HepG2 (cell line): ENCODE results near the gene MSANTD1. TPM values are rescaled to one million over a fixed set of nuclear protein-coding genes. Genes with fewer than 3 reads are reported as not detected.

Experiments
- ATAC-seq: fragments of 200-7000 bp; cut with Tn5 transposase; 3 replicates; pipeline ENCODE4 v1.9.1; 2020; ENCODE audit warnings: mild to moderate bottlenecking, moderate library complexity
- BruUV-seq: library from RNA; stranded (reverse); fragments of 400-500 nt; replicated peaks from 2 replicates; lab custom pipeline; 2021; lab: Mats Ljungman, UMichigan
- CTCF ChIA-PET: fragments of 300-600 bp; formaldehyde crosslinking; extraction: SDS; loops from one replicate; lab custom pipeline; 2021; ENCODE audit warnings: low total read pairs, inconsistent platforms, low intra/inter-chr PET ratio; lab: Yijun Ruan, JAX
- POLR2A ChIA-PET: fragments of 350-600 bp; sonication (Branson Sonifier 250); formaldehyde crosslinking; loops from one replicate; lab custom pipeline; 2020; ENCODE audit warnings: antibody characterized with exemption, inconsistent platforms; lab: Yijun Ruan, JAX
- DNase-seq: peaks from one replicate; pipeline ENCODE4 v3.0.0-alpha.2; 2015; ENCODE audit warnings: low spot score
- FAIRE-seq: peaks from 3 replicates; lab custom pipeline; 2011; peaks lifted over from hg19 to GRCh38; lab: Jason Lieb, UNC
- H2AFZ ChIP-seq: one replicate; pipeline ENCODE4 v1.6.1; 2011; ENCODE audit warnings: low read length, inconsistent platforms
- H3K27ac ChIP-seq: fragments of 300-600 bp; 3 replicates; pipeline ENCODE4 v1.8.0; 2011; ENCODE audit warnings: mixed run types, mild to moderate bottlenecking, mixed read lengths, low read length, inconsistent platforms; ENCODE audit not compliant: insufficient read depth; ENCODE audit errors: extremely low read length
- H3K27me3 ChIP-seq, 2 experiments: fragments of 200-600 bp in 1 of 2; 2 replicates in 1 of 2; 3 replicates in 1 of 2; pipeline versions ENCODE4 v1.6.0 to v1.8.0; 2011; ENCODE audit warnings: low read length in 2 of 2, mild to moderate bottlenecking in 2 of 2, moderate library complexity in 2 of 2, inconsistent platforms in 1 of 2; ENCODE audit not compliant: insufficient read depth in 2 of 2, control insufficient read depth in 1 of 2
- H3K36me3 ChIP-seq, 2 experiments: fragments of 200-600 bp in 1 of 2; replicated peaks in 1 of 2; 2 replicates in 1 of 2; 3 replicates in 1 of 2; pipeline versions ENCODE4 v1.5.1 to v1.8.0; 2011; ENCODE audit warnings: low read length in 2 of 2, inconsistent platforms in 1 of 2; ENCODE audit not compliant: insufficient read depth in 2 of 2, control insufficient read depth in 1 of 2
- H3K4me1 ChIP-seq: 2 replicates; pipeline ENCODE4 v1.5.1; 2012; ENCODE audit warnings: low read length, inconsistent platforms; ENCODE audit not compliant: insufficient read depth
- H3K4me2 ChIP-seq: 2 replicates; pipeline ENCODE4 v1.6.0; 2011; ENCODE audit warnings: low read depth, low read length, inconsistent platforms
- H3K4me3 ChIP-seq, 3 experiments: fragments of 200-600 bp in 1 of 3; sonication (generic), shearing (Covaris generic) in 1 of 3; replicated peaks in 1 of 3; 2 replicates each; pipeline ENCODE4 v1.5.1; 2011 to 2016; ENCODE audit warnings: low read length in 3 of 3, inconsistent platforms in 2 of 3, low read depth in 2 of 3, mild to moderate bottlenecking in 2 of 3, control low read depth in 1 of 3, mixed read lengths in 1 of 3; ENCODE audit not compliant: insufficient read depth in 1 of 3
- H3K79me2 ChIP-seq: one replicate; pipeline ENCODE4 v1.6.1; 2011; ENCODE audit warnings: low read length, inconsistent platforms; ENCODE audit not compliant: insufficient read depth
- H3K9ac ChIP-seq: 2 replicates; pipeline ENCODE4 v1.6.0; 2011; ENCODE audit warnings: mild to moderate bottlenecking, low read depth, low read length, inconsistent platforms; ENCODE audit not compliant: insufficient read depth
- H3K9me3 ChIP-seq: 2 replicates; pipeline ENCODE4 v1.5.1; 2012; ENCODE audit warnings: mild to moderate bottlenecking, low read length
- H4K20me1 ChIP-seq: 2 replicates; pipeline ENCODE4 v1.6.0; 2011; ENCODE audit warnings: inconsistent platforms, mild to moderate bottlenecking, low read length, moderate library complexity; ENCODE audit not compliant: insufficient read depth
- EP300 ChIP-seq, 3 experiments: sonication (generic) in 1 of 3; formaldehyde crosslinking in 1 of 3; IDR thresholded peaks; 2 replicates each; pipeline versions ENCODE4 v1.5.1 to v1.6.1; 2011 to 2020; ENCODE audit warnings: low read depth in 2 of 3, low read length in 2 of 3, borderline replicate concordance in 1 of 3, improper control_type of control experiment in 1 of 3, mild to moderate bottlenecking in 1 of 3, missing genetic modification reagents in 1 of 3, moderate library complexity in 1 of 3
- HMGXB3 ChIP-seq: sonication (generic); formaldehyde crosslinking; IDR thresholded peaks from 2 replicates; pipeline ENCODE4 v1.4.0; 2020; ENCODE audit warnings: missing genetic modification reagents, borderline replicate concordance
- IRX3 ChIP-seq: sonication (generic); formaldehyde crosslinking; IDR thresholded peaks from 2 replicates; pipeline ENCODE4 v1.8.1; 2023; ENCODE audit warnings: mild to moderate bottlenecking, low read depth, missing genetic modification reagents, borderline replicate concordance
- NR2F1 ChIP-seq, 2 experiments: fragments of 450-650 bp in 1 of 2; formaldehyde crosslinking in 1 of 2; IDR thresholded peaks; 2 replicates each; pipeline versions ENCODE4 v1.5.0 to v1.6.1; 2016 to 2020; ENCODE audit warnings: mild to moderate bottlenecking in 1 of 2, missing compliant biosample characterization in 1 of 2, missing genetic modification reagents in 1 of 2, moderate library complexity in 1 of 2
- PCBP2 ChIP-seq: fragments of 200-400 bp; formaldehyde crosslinking; optimal IDR thresholded peaks from 2 replicates; pipeline ENCODE3; 2018; ENCODE audit warnings: low read length, low read depth; ENCODE audit not compliant: poor library complexity, severe bottlenecking
- REPIN1 ChIP-seq: sonication (generic); formaldehyde crosslinking; IDR thresholded peaks from 2 replicates; pipeline ENCODE4 v1.8.0; 2022; ENCODE audit warnings: missing genetic modification reagents, low read depth, mild to moderate bottlenecking, borderline replicate concordance
- SAP130 ChIP-seq: IDR thresholded peaks from 2 replicates; pipeline ENCODE4 v1.6.1; 2016; ENCODE audit warnings: low read depth
- ZNF430 ChIP-seq: sonication (generic); formaldehyde crosslinking; IDR thresholded peaks from 2 replicates; pipeline ENCODE4 v1.9.0; 2021; ENCODE audit warnings: mild to moderate bottlenecking, missing genetic modification reagents
- WGBS: methylation state at CpG from one replicate; pipeline ENCODE4 v1.1.6; 2017; ENCODE audit warnings: low lambda C conversion rate; 5-methylcytosine and 5-hydroxymethylcytosine counted together
- in situ Hi-C: cut with HindIII; loops from 2 replicates; pipeline ENCODE4 v1.10.0; 2017; ENCODE audit warnings: low pct_unique_long_range_greater_than_20kb; ENCODE audit not compliant: extremely low pct_ligation_motif_present
- intact Hi-C: fragments of 100-400 bp; cut with micrococcal nuclease; formaldehyde crosslinking; loops from one replicate; pipeline ENCODE4 v1.10.0; 2022; ENCODE audit not compliant: unreplicated experiment
- polyA plus RNA-seq, 8 experiments: library from polyadenylated mRNA; depleted of rRNA in 3 of 8; stranded (reverse) in 7 of 8; unstranded in 1 of 8; fragments of >200 nt; fragmentation: Illumina TruSeq in 4 of 8; extraction: Trizol in 4 of 8; gene quantifications; 2 replicates each; pipeline versions ENCODE4 v1.2.1 to v1.2.3, GENCODE V29; 2011 to 2016; ENCODE audit warnings: low read depth in 4 of 8, missing spikeins in 1 of 8, mixed read lengths in 1 of 8; ENCODE audit not compliant: insufficient read depth in 1 of 8
- total RNA-seq, 5 experiments: library from RNA; depleted of rRNA; stranded (reverse); fragments of >200 nt; fragmentation: Illumina TruSeq; extraction: Trizol; gene quantifications; 2 replicates each; pipeline ENCODE4 v1.2.3, GENCODE V29; 2016; ENCODE audit warnings: low read depth in 1 of 5
- TF ChIP-seq, protein P1 (sequence below): sonication (generic); formaldehyde crosslinking; IDR thresholded peaks from 2 replicates; pipeline ENCODE4 v1.8.0; 2023; ENCODE audit warnings: mild to moderate bottlenecking, missing genetic modification reagents
- TF ChIP-seq, protein P2 (sequence below): sonication (generic); formaldehyde crosslinking; IDR thresholded peaks from 2 replicates; pipeline ENCODE4 v1.4.0; 2020; ENCODE audit warnings: missing genetic modification reagents

The MSANTD1 gene
- total and polyA plus RNA-seq, 2 of the 13 experiments (the other 11 are each of a cell fraction or from before 2014, with no cell fraction given): 0.22 to 0.40 TPM

- H3K27ac ChIP-seq: no peak overlapping the region
- ChIA-PET CTCF (no interaction called here), POLR2A (no interaction called here)
- H3K27me3 ChIP-seq: no peaks in the 10 kb centered on the region
- intact Hi-C loops (no loop called here), in situ Hi-C loops (no loop called here)
- no peak for ATAC-seq
- 92% methylated on average over 12 of the region's 12 CpGs for WGBS
- H3K36me3 ChIP-seq: peaks cover 36 to 75% of the 10 kb centered on the region in 2 experiments
- no peak overlapping the region for H2AFZ ChIP-seq
- H3K4me3 ChIP-seq: no peak overlapping the region
- FAIRE-seq: no peak
- H3K79me2 ChIP-seq: no peaks in the 10 kb centered on the region
- H3K4me2 ChIP-seq: no peak overlapping the region
- H3K4me1 ChIP-seq: peaks cover 38% of the 10 kb centered on the region
- no peak overlapping the region for H3K9ac ChIP-seq
- DNase-seq: no peak
- no peaks in the 10 kb centered on the region for H4K20me1 ChIP-seq
- H3K9me3 ChIP-seq: no peaks in the 10 kb centered on the region
- BruUV-seq: no TSS peak
- TF ChIP-seq EP300 (IDR thresholded peaks at IDR 0.05; ENCODE audit: low read depth in 2 of 2, low read length in 2 of 2): no peak
- no peak for TF ChIP-seq EP300 (CRISPR knock-in tag; IDR thresholded peaks at IDR 0.05; ENCODE audit: borderline replicate concordance)
- TF ChIP-seq, protein P1, sequence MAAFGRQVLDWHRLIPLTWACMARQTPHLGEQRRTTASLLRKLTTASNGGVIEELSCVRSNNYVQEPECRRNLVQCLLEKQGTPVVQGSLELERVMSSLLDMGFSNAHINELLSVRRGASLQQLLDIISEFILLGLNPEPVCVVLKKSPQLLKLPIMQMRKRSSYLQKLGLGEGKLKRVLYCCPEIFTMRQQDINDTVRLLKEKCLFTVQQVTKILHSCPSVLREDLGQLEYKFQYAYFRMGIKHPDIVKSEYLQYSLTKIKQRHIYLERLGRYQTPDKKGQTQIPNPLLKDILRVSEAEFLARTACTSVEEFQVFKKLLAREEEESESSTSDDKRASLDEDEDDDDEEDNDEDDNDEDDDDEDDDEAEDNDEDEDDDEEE (CRISPR knock-in tag): no peak
- TF ChIP-seq IRX3 (CRISPR knock-in tag): no peak
- TF ChIP-seq HMGXB3 (CRISPR knock-in tag): no peak
- TF ChIP-seq PCBP2: no peak
- no peak for TF ChIP-seq SAP130
- no peak for TF ChIP-seq NR2F1 (CRISPR knock-in tag; IDR thresholded peaks at IDR 0.05)
- no peak for TF ChIP-seq ZNF430 (CRISPR knock-in tag)
- TF ChIP-seq, protein P2, sequence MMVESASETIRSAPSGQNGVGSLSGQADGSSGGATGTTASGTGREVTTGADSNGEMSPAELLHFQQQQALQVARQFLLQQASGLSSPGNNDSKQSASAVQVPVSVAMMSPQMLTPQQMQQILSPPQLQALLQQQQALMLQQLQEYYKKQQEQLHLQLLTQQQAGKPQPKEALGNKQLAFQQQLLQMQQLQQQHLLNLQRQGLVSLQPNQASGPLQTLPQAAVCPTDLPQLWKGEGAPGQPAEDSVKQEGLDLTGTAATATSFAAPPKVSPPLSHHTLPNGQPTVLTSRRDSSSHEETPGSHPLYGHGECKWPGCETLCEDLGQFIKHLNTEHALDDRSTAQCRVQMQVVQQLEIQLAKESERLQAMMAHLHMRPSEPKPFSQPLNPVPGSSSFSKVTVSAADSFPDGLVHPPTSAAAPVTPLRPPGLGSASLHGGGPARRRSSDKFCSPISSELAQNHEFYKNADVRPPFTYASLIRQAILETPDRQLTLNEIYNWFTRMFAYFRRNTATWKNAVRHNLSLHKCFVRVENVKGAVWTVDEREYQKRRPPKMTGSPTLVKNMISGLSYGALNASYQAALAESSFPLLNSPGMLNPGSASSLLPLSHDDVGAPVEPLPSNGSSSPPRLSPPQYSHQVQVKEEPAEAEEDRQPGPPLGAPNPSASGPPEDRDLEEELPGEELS: no peak
- TF ChIP-seq REPIN1 (CRISPR knock-in tag): no peak
Observed at GRCh38 chr4:3212391-3213105, 36.4 kb upstream of the MSANTD1 start.
